ENCODE data around the gene PTCH2.

The PTCH2 gene

GRCh38 chr1:44792736-44793502, 50.1 kb downstream of the PTCH2 start:
- H3K36me3 ChIP-seq (ENCODE audit: control insufficient read depth, low read depth, low read length) = no peaks in the 10 kb centered on the region
- H3K4me1 ChIP-seq (ENCODE audit: control insufficient read depth, low read depth, low read length) = peaks cover 9% of the 10 kb centered on the region
- H3K9ac ChIP-seq (ENCODE audit: low read length) = no peak overlapping the region
- no peaks in the 10 kb centered on the region for H3K9me3 ChIP-seq (ENCODE audit: control insufficient read depth, low read depth, low read length)
- no peaks in the 10 kb centered on the region for H3K27me3 ChIP-seq (ENCODE audit: control insufficient read depth, insufficient read depth, low read length)
- H3K4me3 ChIP-seq (ENCODE audit: low read length) = no peak overlapping the region
- H3K27ac ChIP-seq (ENCODE audit: low read length) = no peak overlapping the region

DNA sequence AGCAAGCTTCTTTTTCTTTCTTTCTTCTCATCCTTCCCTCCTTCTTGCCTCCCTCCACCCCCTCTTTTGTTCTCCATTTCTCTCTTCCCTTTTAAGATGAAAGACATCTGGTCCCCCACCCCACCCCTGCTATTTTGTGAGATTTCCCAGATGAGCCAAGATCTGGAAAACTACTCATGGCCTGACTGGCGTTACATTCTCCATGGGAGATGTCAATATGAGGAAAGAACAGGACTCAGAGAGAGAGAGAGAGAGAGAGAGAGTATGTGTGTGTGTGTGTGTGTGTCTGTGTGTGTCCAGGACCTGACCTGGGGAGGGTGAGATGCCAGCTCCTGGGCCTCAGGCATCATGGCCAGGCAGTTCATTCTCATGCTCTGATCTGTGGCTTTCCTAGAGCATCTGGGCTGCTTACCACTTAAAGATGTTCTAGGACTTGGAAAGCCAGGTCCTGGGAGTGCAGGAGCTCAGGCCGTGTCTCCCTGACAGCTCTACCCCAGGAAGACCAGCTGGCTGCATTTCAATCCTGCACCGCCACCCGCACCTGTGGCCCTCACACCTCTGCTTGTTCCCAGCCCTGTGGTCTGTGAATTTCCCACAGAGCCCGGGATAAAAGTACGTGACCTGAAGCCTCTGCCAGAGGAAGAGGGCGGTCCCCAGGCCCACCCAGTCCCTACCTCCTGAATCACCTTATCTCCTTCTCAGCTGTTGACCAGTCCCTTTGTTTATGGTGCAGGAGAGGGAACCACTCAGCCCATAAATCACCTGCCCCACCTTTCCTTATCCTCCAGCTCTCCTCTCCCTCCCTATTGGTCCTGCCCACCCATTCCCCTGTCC, 51.9 kb downstream of the PTCH2 start:
- no peaks in the 10 kb centered on the region for H3K9me3 ChIP-seq (ENCODE audit: control insufficient read depth, low read depth, low read length)
- no peaks in the 10 kb centered on the region for H3K36me3 ChIP-seq (ENCODE audit: control insufficient read depth, low read depth, low read length)
- H3K27ac ChIP-seq (ENCODE audit: low read length) = no peak overlapping the region
- peaks cover 16% of the 10 kb centered on the region for H3K4me1 ChIP-seq (ENCODE audit: control insufficient read depth, low read depth, low read length)
- peaks cover 7% of the 10 kb centered on the region for H3K27me3 ChIP-seq (ENCODE audit: control insufficient read depth, insufficient read depth, low read length)
- no peak overlapping the region for H3K4me3 ChIP-seq (ENCODE audit: low read length)
- H3K9ac ChIP-seq (ENCODE audit: low read length) = no peak overlapping the region

- H3K4me3 ChIP-seq (ENCODE audit: low read length) = no peak within 1 kb of the TSS
- H3K27ac ChIP-seq (ENCODE audit: low read length) = no peak within 1 kb of the TSS
- H3K27me3 ChIP-seq (ENCODE audit: control insufficient read depth, insufficient read depth, low read length) = peaks cover 22% of the 10 kb centered on the region
- no peaks in the 10 kb centered on the region for H3K36me3 ChIP-seq (ENCODE audit: control insufficient read depth, low read depth, low read length)
- no peaks in the 10 kb centered on the region for H3K9me3 ChIP-seq (ENCODE audit: control insufficient read depth, low read depth, low read length)
- H3K9ac ChIP-seq (ENCODE audit: low read length) = no peak within 1 kb of the TSS
- peaks cover 23% of the 10 kb centered on the region for H3K4me1 ChIP-seq (ENCODE audit: control insufficient read depth, low read depth, low read length)
Observed at GRCh38 chr1:44788120-44788860, 54.8 kb downstream of the PTCH2 start, which contains the start of gene BEST4. TSS of gene BEST4 (minus strand) at chr1:44788170. CDS start at chr1:44787705, 465 bp downstream.

DNA sequence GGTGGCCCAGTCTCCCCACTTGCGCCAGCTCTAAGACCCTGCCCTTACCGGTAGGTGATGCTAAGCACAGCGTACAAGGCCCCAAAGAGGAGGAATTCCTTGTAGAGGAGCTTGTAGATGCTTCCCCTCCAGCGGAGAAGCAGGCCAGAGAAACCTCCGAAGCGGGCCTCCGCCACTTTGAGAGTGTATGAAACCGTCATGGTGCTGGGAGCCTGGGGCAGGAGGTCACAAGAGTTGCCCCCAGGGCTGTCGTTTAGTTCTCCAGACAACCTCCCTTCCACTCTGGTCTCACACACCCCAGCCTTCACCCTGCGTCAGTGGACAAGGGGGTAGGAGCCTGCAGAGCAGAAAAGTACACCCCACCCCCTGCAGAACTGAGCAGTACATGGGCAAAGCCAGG, 55.5 kb downstream of the PTCH2 start:
- Histone ChIP-seq H3K9ac (ENCODE audit: low read length) (no peak overlapping the region), H3K27ac (ENCODE audit: low read length) (no peak overlapping the region), H3K4me3 (ENCODE audit: low read length) (no peak overlapping the region)

DNA sequence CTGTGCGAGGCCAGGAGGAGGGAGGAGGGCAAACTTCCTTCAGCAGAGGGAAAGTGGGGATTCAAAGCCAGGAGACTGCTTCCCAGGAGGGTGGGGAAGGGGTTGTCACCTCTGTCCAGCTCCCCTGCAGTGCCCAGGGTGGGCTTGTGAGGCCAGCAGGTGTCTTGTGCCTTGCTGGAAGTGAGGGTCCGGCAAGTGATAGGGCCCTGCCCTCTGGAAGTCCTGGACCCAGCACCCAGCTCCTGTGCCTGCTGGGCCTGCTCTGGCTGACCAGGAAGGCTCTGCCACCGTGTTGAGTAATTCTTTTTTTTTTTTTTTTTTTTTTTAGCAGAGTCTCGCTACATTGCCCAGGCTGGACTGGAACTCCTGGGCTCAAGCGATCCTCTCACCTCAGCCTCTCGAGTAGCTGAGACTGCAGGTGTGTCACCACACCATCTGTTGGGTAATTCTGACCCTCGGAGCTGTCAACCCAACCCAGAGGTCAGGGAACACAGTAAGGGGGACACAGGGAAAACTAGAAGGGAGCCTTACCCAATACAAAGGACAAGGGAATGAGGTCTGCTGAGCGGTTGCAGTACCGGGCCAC, 56.1 kb downstream of the PTCH2 start:
- Histone ChIP-seq H3K27ac (ENCODE audit: low read length) (no peak overlapping the region), H3K9me3 (ENCODE audit: control insufficient read depth, low read depth, low read length) (no peaks in the 10 kb centered on the region), H3K36me3 (ENCODE audit: control insufficient read depth, low read depth, low read length) (no peaks in the 10 kb centered on the region), H3K4me3 (ENCODE audit: low read length) (peak overlapping the region; percentile 69), H3K27me3 (ENCODE audit: control insufficient read depth, insufficient read depth, low read length) (peaks cover 22% of the 10 kb centered on the region), H3K9ac (ENCODE audit: low read length) (peak overlapping the region; percentile 61), H3K4me1 (ENCODE audit: control insufficient read depth, low read depth, low read length) (peaks cover 19% of the 10 kb centered on the region)

More for the DNA sequence above, 55.5 kb downstream of the PTCH2 start:
- H3K36me3 ChIP-seq (ENCODE audit: control insufficient read depth, low read depth, low read length) = no peaks in the 10 kb centered on the region
- H3K4me1 ChIP-seq (ENCODE audit: control insufficient read depth, low read depth, low read length) = peaks cover 19% of the 10 kb centered on the region
- H3K9me3 ChIP-seq (ENCODE audit: control insufficient read depth, low read depth, low read length) = no peaks in the 10 kb centered on the region
- peaks cover 22% of the 10 kb centered on the region for H3K27me3 ChIP-seq (ENCODE audit: control insufficient read depth, insufficient read depth, low read length)

- Histone ChIP-seq H3K27ac (ENCODE audit: low read length) (no peak overlapping the region), H3K9me3 (ENCODE audit: control insufficient read depth, low read depth, low read length) (no peaks in the 10 kb centered on the region), H3K9ac (ENCODE audit: low read length) (peak overlapping the region; percentile 61)
Observed at GRCh38 chr1:44786138-44786840, 56.8 kb downstream of the PTCH2 start.

GRCh38 chr1:44785501-44786137, 57.4 kb downstream of the PTCH2 start:
- Histone ChIP-seq H3K27me3 (ENCODE audit: control insufficient read depth, insufficient read depth, low read length) (peaks cover 22% of the 10 kb centered on the region), H3K27ac (ENCODE audit: low read length) (no peak overlapping the region), H3K36me3 (ENCODE audit: control insufficient read depth, low read depth, low read length) (no peaks in the 10 kb centered on the region), H3K9me3 (ENCODE audit: control insufficient read depth, low read depth, low read length) (no peaks in the 10 kb centered on the region), H3K4me3 (ENCODE audit: low read length) (peak overlapping the region; percentile 69), H3K4me1 (ENCODE audit: control insufficient read depth, low read depth, low read length) (peaks cover 19% of the 10 kb centered on the region), H3K9ac (ENCODE audit: low read length) (peak overlapping the region; percentile 61)

More at GRCh38 chr1:44786138-44786840, 56.8 kb downstream of the PTCH2 start:
- H3K36me3 ChIP-seq (ENCODE audit: control insufficient read depth, low read depth, low read length) = no peaks in the 10 kb centered on the region
- H3K4me3 ChIP-seq (ENCODE audit: low read length) = peak overlapping the region; percentile 69
- peaks cover 19% of the 10 kb centered on the region for H3K4me1 ChIP-seq (ENCODE audit: control insufficient read depth, low read depth, low read length)
- peaks cover 22% of the 10 kb centered on the region for H3K27me3 ChIP-seq (ENCODE audit: control insufficient read depth, insufficient read depth, low read length)

DNA sequence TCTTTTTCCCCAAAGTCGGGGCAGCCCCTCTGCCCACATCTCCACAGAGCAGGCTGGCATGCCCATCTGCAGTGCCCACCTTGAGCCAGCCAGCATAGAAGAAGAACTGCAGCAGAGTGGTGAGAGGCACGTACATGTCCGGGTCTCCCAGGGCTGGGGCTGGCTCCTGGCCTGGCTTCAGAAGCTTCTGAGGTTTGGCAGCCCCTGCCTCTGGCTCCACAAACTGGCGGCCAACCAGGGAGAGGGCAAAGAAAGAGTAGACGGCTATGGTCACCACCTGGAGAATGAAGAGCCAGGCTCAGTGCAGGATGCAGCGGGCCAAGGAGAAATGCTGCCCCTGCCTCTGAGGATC, 58.0 kb downstream of the PTCH2 start:
- Histone ChIP-seq H3K4me1 (ENCODE audit: control insufficient read depth, low read depth, low read length) (peaks cover 19% of the 10 kb centered on the region), H3K9ac (ENCODE audit: low read length) (no peak overlapping the region), H3K9me3 (ENCODE audit: control insufficient read depth, low read depth, low read length) (no peaks in the 10 kb centered on the region), H3K27ac (ENCODE audit: low read length) (no peak overlapping the region), H3K36me3 (ENCODE audit: control insufficient read depth, low read depth, low read length) (no peaks in the 10 kb centered on the region), H3K27me3 (ENCODE audit: control insufficient read depth, insufficient read depth, low read length) (peaks cover 22% of the 10 kb centered on the region), H3K4me3 (ENCODE audit: low read length) (no peak overlapping the region)

GRCh38 chr1:44784094-44785028, 58.7 kb downstream of the PTCH2 start:
- Histone ChIP-seq H3K9ac (ENCODE audit: low read length) (peak overlapping the region; percentile 54), H3K9me3 (ENCODE audit: control insufficient read depth, low read depth, low read length) (no peaks in the 10 kb centered on the region), H3K27ac (ENCODE audit: low read length) (no peak overlapping the region), H3K4me3 (ENCODE audit: low read length) (peak overlapping the region; percentile 47), H3K4me1 (ENCODE audit: control insufficient read depth, low read depth, low read length) (peaks cover 15% of the 10 kb centered on the region), H3K36me3 (ENCODE audit: control insufficient read depth, low read depth, low read length) (peaks cover 1% of the 10 kb centered on the region), H3K27me3 (ENCODE audit: control insufficient read depth, insufficient read depth, low read length) (peaks cover 22% of the 10 kb centered on the region)

DNA sequence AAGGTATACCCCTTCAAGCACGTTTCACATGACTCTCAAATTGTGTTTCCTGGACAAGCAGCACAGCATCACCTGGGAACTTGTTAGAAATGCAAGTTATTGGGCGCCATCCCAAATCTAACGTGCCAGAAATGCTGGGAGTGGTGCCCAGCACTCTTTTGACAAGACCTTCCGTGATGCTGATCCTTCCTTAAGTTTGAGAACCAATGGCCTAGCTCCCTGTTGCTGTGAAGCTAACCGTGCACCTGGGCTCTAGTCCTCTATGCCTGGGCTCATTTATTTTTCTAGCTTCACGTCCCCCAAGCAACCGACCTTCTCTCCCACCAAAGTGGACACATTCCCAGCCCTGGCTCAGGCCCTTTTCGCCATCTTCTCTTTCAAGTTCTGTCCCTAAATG, 59.4 kb downstream of the PTCH2 start:
- H3K27ac ChIP-seq (ENCODE audit: low read length) = no peak overlapping the region
- peak overlapping the region; percentile 35 for H3K4me3 ChIP-seq (ENCODE audit: low read length)
- peaks cover 22% of the 10 kb centered on the region for H3K27me3 ChIP-seq (ENCODE audit: control insufficient read depth, insufficient read depth, low read length)
- peak overlapping the region; percentile 41 for H3K9ac ChIP-seq (ENCODE audit: low read length)
- peaks cover 8% of the 10 kb centered on the region for H3K36me3 ChIP-seq (ENCODE audit: control insufficient read depth, low read depth, low read length)
- peaks cover 15% of the 10 kb centered on the region for H3K4me1 ChIP-seq (ENCODE audit: control insufficient read depth, low read depth, low read length)
- H3K9me3 ChIP-seq (ENCODE audit: control insufficient read depth, low read depth, low read length) = no peaks in the 10 kb centered on the region

Measured in iPS-18a (cell line).